ENCODE measurements around the gene MTFMT.
"Not testable (repeated sequence)": the region's sequence is repeated elsewhere in the genome, so short reads cannot be mapped to it uniquely, and the experiment has no call there.

Gene MTFMT

GRCh38 chr15:65034719-65035118, 5.3 kb upstream of the MTFMT start:
- no peak for DNase-seq

DNA sequence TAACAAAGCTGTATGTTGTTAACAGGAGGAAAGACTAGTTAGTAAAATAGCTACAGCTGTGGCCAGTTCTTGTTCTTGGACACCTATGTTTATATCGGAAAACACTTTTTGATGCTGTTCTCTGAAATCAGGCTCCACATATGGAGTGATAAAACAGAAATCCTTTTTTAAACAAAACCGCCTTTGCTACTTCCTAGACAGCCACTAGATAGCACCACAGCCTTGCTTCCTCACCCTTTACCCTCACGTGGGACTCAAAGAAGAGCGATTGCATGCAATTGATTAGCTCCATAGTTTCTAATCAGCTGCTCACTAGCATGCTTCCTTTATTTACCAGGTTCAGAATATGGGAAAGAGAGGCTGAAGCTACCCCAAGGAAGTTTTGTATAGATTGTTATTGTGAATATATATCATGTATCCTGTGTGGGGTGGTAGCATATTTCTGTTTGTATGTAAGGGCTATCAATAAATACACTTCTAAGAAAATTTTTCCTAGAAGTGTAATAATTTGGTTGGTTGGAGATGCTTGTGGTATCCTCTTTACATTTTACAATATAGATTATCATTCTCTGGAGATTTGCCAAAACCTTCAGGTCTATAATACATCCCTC, 4.3 kb upstream of the MTFMT start:
- no peak for DNase-seq

GRCh38 chr15:65032801-65033537, 3.5 kb upstream of the MTFMT start:
- peak; percentile 50 for DNase-seq

DNA sequence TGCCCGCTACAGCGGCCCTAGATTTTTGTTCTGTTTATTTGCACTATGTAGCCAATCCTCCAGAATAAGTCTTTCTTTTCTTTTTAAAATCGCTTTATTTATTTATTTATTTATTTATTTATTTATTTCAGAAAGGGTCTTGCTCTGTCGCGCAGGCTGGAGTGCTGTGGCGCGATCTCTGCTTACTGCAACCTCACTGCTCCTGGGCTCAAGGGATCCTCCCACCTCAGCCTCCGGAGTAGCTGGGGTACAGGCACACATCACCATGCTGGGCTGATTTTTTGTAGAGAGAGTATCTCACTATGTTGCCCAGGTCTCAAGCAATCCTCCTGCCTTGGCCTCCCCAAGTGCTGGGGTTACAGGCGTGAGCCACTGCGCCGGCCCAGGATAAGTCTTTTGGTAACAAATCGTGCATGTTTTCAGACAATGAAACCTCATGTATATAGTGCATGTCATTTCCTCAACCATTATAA, 333 bp upstream of the MTFMT start:
- DNase-seq = no peak

- no peak for DNase-seq
These were observed 1.1 kb downstream of the MTFMT start for GRCh38 chr15:65028338-65028737.

DNA sequence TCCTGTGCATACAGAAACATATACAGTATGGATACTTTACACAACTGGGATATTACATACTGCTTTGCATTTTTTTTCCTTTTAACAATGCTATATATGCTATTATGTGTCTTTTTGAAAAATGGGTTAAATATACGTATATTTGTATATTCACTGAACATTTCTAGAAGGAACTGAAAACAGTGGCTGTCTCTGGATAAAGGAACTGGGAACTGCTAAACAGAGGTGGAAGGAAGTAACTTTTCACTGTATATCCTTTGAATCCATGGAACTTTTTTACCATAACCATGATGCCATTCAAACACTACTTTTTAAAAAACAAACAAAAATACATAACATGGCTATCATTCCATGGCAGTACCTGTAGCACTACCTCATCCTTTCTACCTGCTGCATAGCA, 1.8 kb downstream of the MTFMT start:
- no peak for DNase-seq

- DNase-seq = no peak
These were observed 2.7 kb downstream of the MTFMT start for GRCh38 chr15:65026756-65027155.

- no peak for DNase-seq
These were observed 8.0 kb downstream of the MTFMT start for GRCh38 chr15:65021488-65021887.

GRCh38 chr15:65020419-65020818, 9.0 kb downstream of the MTFMT start:
- DNase-seq = no peak

GRCh38 chr15:65011198-65011597, 18.2 kb downstream of the MTFMT start:
- not testable (repeated sequence) for DNase-seq

- no peak for DNase-seq
These were observed 20.5 kb downstream of the MTFMT start for GRCh38 chr15:65008983-65009382.

DNA sequence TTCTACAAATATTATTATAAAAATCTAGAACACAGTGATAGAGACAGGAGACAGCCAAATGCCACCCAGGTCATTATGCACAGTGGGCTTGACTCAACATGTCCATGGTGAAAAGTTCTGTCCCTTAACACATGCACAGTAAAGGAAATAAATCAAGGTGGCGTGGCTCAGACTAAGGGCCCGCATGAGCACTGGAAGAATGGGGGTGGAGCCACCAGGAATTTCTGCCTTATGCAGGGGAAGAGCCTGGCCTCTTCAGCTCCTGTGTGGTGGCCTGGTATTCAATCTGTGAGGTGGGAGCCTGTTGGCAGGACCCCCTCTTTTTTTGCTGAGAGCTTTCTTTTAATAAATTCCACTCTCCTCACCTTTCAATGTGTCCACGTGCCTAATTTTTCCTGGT, 22.6 kb downstream of the MTFMT start:
- no peak for DNase-seq

DNA sequence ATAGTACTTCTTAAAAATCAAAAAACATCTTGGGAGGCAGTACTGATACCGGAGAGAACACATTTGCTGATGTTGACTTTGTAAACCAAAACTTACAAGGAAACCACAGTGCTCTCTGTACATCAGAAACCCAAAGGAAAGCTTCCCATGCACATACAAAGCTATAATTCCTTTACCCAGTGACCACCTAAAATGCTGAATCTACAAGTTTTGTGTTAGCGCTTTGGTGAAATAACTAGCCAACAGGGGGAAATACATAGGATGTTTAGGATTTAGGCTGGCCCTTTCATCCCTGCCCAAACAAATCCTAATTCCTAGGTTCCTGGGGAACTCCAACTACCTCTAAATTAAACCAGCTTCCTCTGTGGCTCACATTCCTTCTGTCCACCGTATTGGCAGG, 24.4 kb downstream of the MTFMT start:
- DNase-seq = no peak

- DNase-seq = no peak
These were observed 31.6 kb downstream of the MTFMT start for GRCh38 chr15:64997745-64998375.

DNA sequence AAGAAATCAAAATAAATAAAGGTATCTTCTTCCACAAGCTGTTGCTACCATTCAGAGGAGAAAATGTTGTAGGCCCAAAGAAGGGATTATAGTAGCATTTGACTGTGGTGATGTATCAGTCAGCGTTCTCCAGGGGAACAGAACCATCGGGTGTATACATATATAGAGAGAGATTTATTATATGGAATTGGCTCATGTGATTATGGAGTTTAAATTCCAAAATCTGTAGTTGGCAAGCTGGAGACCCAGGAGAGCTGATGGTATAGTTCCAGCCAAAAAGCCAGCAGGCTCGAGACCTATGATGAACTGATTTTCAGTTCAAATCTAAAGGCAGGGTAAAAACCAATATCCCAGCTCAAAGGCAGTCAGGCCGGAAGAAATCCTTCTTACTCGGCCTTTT, 32.4 kb downstream of the MTFMT start:
- no peak for DNase-seq

- no peak for DNase-seq
These were observed 36.1 kb downstream of the MTFMT start for GRCh38 chr15:64993290-64993689.

DNA sequence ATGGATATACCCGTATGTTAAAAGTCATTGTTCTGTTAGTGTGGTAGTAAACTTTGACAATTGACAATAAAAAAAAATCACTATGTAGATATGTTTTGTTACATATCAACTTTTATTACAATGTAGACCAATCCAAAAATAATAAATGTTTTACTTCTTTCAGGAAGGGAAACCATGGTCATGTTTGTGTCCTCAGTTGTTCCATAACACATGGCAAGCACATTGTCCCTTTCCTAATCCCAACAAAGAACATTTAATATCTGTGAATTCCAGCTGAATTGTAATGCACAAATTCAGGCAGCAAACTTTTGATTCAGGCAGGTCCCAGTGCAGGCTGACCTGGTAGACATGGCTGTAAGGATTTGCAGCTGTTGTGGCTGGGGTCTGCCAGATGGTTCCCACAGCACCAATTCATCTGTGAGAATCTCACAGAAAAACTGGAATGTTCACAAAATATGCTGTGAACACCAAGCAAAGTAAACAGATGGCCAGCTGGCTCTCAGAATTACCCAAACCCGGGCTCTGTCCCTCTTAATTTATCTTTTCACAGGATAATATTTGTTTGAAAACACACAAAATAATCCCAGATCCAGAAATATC, 37.8 kb downstream of the MTFMT start:
- DNase-seq = no peak

DNA sequence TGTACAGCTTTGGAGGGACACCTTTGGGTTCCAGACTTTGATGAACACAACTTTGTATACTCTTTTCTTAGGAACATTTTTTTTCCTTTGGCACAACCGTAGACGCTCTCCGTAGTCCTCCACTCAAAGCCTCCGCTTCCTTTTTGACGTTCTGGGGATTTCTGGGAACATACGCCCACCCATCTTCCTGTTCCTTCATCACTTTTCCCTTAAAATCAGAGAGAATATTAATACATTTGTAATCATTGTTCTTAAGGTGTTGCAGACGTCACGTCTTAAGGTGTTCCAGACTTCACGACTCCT, 39.3 kb downstream of the MTFMT start:
- DNase-seq = no peak

GRCh38 chr15:64989416-64990167, 39.8 kb downstream of the MTFMT start, which contains the start of gene SPG21:
Gene SPG21 (minus strand): TSS chr15:64989914. CDS start chr15:64983569, 6,345 bp downstream.
- peak; percentile 89 for DNase-seq

- no peak for DNase-seq
These were observed 42.3 kb downstream of the MTFMT start for GRCh38 chr15:64987136-64987535.

DNA sequence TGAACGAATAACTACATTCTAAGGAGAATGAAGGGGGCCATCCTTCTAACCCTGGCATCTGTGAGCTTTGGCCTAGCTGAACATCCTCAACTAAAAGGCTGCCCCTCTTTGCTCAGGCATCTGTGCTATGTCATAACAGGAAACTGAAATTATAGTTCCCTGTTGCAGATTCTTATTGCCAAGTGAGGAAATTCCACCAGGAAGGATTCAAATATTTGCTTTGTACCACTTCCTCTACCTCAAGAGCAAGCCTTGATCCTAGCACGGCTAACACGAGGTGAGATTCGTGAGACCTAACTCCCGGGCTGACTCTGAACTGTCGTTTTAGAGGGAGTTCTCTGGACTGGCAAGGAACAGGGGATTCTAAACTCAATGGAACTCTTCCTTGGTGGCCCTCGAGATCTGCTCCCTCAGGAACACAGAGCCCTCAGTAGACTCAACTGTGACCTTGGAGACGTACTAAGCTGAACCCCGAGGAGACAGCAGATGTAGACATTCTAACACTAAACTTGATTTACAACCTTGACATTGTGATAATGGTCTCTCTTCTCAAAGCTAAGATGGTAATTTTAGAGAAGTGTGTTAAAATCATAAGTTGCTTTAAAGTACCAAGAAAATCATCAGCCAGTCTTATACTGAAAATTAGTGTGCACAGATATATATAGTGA, 43.9 kb downstream of the MTFMT start:
- DNase-seq = no peak

DNA sequence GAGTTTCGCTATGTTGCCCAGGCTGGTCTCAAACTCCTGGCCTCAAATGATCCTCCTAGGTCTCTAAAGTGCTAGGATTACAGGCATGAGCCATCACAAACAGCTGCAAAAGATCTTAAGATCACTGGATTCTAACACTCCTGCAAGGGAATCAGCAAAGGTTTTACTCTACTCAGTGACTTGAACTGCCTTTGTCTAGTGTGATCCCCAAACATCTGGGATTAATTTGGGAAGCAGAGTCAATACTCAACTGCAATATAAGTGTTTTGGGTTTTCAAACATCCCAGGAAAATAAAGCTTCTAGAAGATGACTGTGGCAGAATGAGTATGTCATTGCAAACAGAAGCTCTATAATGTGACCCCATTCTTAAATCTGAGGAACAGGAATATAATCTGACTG, 47.0 kb downstream of the MTFMT start:
- DNase-seq = no peak
